IMR-90 (cell line): Measurements from ENCODE around the gene FAM184A.

ENCODE experiments used
- BHLHE40 ChIP-seq: fragments of 150-350 bp; IDR thresholded peaks from 2 replicates; pipeline ENCODE4 v1.6.1; 2016; ENCODE audit warnings: mild to moderate bottlenecking, low read depth, low read length
- CEBPB ChIP-seq: IDR thresholded peaks from 2 replicates; pipeline ENCODE4 v1.6.1; 2012; ENCODE audit warnings: low read depth, low read length, improper control_type of control experiment
- CHD1 ChIP-seq: IDR thresholded peaks from 2 replicates; pipeline ENCODE4 v1.6.1; 2012; ENCODE audit warnings: low read depth, low read length, improper control_type of control experiment
- FOS ChIP-seq: fragments of 150-350 bp; IDR thresholded peaks from 2 replicates; pipeline ENCODE4 v1.6.1; 2016; ENCODE audit warnings: low read depth, low read length
- MAFK ChIP-seq: IDR thresholded peaks from 2 replicates; pipeline ENCODE4 v1.6.1; 2012; ENCODE audit warnings: low read depth, low read length, improper control_type of control experiment
- MAZ ChIP-seq: IDR thresholded peaks from 2 replicates; pipeline ENCODE4 v1.6.1; 2012; ENCODE audit warnings: low read depth, mild to moderate bottlenecking, low read length, improper control_type of control experiment, moderate library complexity, borderline replicate concordance
- MXI1 ChIP-seq: IDR thresholded peaks from 2 replicates; pipeline ENCODE4 v1.6.1; 2012; ENCODE audit warnings: low read depth, mild to moderate bottlenecking, low read length, moderate library complexity, borderline replicate concordance
- POLR2A ChIP-seq: IDR thresholded peaks from 2 replicates; pipeline ENCODE4 v1.6.1; 2012; ENCODE audit warnings: mild to moderate bottlenecking, low read depth, low read length
- RAD21 ChIP-seq: IDR thresholded peaks from 2 replicates; pipeline ENCODE4 v1.6.1; 2012; ENCODE audit warnings: low read length, improper control_type of control experiment
- RCOR1 ChIP-seq: IDR thresholded peaks from 2 replicates; pipeline ENCODE4 v1.6.1; 2012; ENCODE audit warnings: mild to moderate bottlenecking, low read length, improper control_type of control experiment; ENCODE audit not compliant: insufficient replicate concordance
- RFX5 ChIP-seq: IDR thresholded peaks from 2 replicates; pipeline ENCODE4 v1.8.0; 2012; ENCODE audit warnings: low read depth, mild to moderate bottlenecking, low read length, moderate library complexity
- SMC3 ChIP-seq: fragments of 150-350 bp; IDR thresholded peaks from 2 replicates; pipeline ENCODE4 v1.6.1; 2016; ENCODE audit warnings: low read depth, mild to moderate bottlenecking, antibody characterized with exemption, low read length, moderate library complexity
- TF ChIP-seq, protein P1 (sequence below): conservative IDR thresholded peaks from 2 replicates; pipeline ENCODE4 v1.5.1; 2012; ENCODE audit warnings: mild to moderate bottlenecking, low read depth, low read length, improper control_type of control experiment
- TF ChIP-seq, protein P2 (sequence below): fragments of 150-350 bp; IDR thresholded peaks from 2 replicates; pipeline ENCODE4 v1.6.1; 2017; ENCODE audit warnings: mild to moderate bottlenecking, antibody characterized with exemption, low read length, low read depth

DNA sequence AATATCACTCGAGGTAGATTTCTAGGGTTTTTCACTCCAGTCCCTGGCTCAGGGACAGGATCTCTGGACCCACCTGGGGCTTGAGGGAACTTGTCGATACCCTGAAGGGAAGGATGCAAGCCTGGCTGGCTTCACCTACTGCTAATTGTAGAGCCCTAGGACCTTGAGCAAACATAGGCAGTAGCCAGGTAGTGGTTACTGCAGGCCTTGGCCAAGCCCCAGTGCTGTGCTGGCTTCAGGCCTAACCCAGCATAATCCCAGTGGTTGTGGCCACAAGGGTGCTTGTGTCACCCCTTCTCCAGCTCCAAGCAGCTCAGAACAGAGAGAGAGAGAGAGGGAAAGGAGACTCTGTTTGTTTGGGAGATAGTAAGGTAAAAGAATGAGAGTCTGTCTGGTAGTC, 137.7 kb downstream of the FAM184A start:
- TF ChIP-seq, protein P1, sequence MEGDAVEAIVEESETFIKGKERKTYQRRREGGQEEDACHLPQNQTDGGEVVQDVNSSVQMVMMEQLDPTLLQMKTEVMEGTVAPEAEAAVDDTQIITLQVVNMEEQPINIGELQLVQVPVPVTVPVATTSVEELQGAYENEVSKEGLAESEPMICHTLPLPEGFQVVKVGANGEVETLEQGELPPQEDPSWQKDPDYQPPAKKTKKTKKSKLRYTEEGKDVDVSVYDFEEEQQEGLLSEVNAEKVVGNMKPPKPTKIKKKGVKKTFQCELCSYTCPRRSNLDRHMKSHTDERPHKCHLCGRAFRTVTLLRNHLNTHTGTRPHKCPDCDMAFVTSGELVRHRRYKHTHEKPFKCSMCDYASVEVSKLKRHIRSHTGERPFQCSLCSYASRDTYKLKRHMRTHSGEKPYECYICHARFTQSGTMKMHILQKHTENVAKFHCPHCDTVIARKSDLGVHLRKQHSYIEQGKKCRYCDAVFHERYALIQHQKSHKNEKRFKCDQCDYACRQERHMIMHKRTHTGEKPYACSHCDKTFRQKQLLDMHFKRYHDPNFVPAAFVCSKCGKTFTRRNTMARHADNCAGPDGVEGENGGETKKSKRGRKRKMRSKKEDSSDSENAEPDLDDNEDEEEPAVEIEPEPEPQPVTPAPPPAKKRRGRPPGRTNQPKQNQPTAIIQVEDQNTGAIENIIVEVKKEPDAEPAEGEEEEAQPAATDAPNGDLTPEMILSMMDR = no peak
- no peak for TF ChIP-seq POLR2A
- no peak for TF ChIP-seq RAD21
- TF ChIP-seq RFX5 = no peak
- TF ChIP-seq CHD1 = no peak
- no peak for TF ChIP-seq RCOR1
- TF ChIP-seq MAFK = no peak
- no peak for TF ChIP-seq CEBPB
- no peak for TF ChIP-seq FOS
- no peak for TF ChIP-seq SMC3
- no peak for TF ChIP-seq MAZ
- TF ChIP-seq, protein P2, sequence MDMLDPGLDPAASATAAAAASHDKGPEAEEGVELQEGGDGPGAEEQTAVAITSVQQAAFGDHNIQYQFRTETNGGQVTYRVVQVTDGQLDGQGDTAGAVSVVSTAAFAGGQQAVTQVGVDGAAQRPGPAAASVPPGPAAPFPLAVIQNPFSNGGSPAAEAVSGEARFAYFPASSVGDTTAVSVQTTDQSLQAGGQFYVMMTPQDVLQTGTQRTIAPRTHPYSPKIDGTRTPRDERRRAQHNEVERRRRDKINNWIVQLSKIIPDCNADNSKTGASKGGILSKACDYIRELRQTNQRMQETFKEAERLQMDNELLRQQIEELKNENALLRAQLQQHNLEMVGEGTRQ = no peak
- no peak for TF ChIP-seq BHLHE40
- TF ChIP-seq MXI1 = no peak
